HG02943 (cell line): ENCODE data around the gene GABRA5.
"Not testable (repeated sequence)": the region's sequence is repeated elsewhere in the genome, so short reads cannot be mapped to it uniquely, and the experiment has no call there.

ENCODE experiments used
- ATAC-seq: cut with Tn5 transposase; IDR thresholded peaks from one replicate; pipeline ENCODE4 v1.9.1; 2021; ENCODE audit warnings: mild to moderate bottlenecking, low read depth, moderate library complexity; ENCODE audit not compliant: unreplicated experiment

The GABRA5 gene

GRCh38 chr15:26866298-26867199 is at the start of gene GABRA5:
Gene GABRA5 (plus strand): TSS chr15:26867062. CDS start chr15:26869249, 2,187 bp downstream.
- ATAC-seq = no peak

- not testable (repeated sequence) for ATAC-seq
Measured at GRCh38 chr15:26831191-26831590, 35.7 kb upstream of the GABRA5 start.

GRCh38 chr15:26831951-26832350 is 34.9 kb upstream of the GABRA5 start:
- ATAC-seq = no peak

- ATAC-seq = no peak
Measured at GRCh38 chr15:26838742-26839460, 28.0 kb upstream of the GABRA5 start.

GRCh38 chr15:26841514-26841913 is 25.3 kb upstream of the GABRA5 start:
- ATAC-seq = no peak

GRCh38 chr15:26841941-26842340 is 24.9 kb upstream of the GABRA5 start:
- ATAC-seq = no peak

GRCh38 chr15:26842391-26842790 is 24.5 kb upstream of the GABRA5 start:
- no peak for ATAC-seq

- ATAC-seq = no peak
Measured at GRCh38 chr15:26844901-26845300, 22.0 kb upstream of the GABRA5 start.

GRCh38 chr15:26848498-26848897 is 18.4 kb upstream of the GABRA5 start:
- ATAC-seq = no peak

- no peak for ATAC-seq
Measured at GRCh38 chr15:26850161-26850560, 16.7 kb upstream of the GABRA5 start.

- no peak for ATAC-seq
Measured at GRCh38 chr15:26852980-26853379, 13.9 kb upstream of the GABRA5 start.

- ATAC-seq = no peak
Measured at GRCh38 chr15:26854435-26854834, 12.4 kb upstream of the GABRA5 start.

GRCh38 chr15:26864664-26865191 is 2.1 kb upstream of the GABRA5 start:
- no peak for ATAC-seq

- ATAC-seq = no peak
Measured at GRCh38 chr15:26867200-26868007, 542 bp downstream of the GABRA5 start.

GRCh38 chr15:26868029-26868685 is 1.3 kb downstream of the GABRA5 start:
- no peak for ATAC-seq

- ATAC-seq = no peak
Measured at GRCh38 chr15:26869628-26870027, 2.8 kb downstream of the GABRA5 start.

- no peak for ATAC-seq
Measured at GRCh38 chr15:26870346-26870745, 3.5 kb downstream of the GABRA5 start.

- no peak for ATAC-seq
Measured at GRCh38 chr15:26872206-26872605, 5.3 kb downstream of the GABRA5 start.

GRCh38 chr15:26873846-26874245 is 7.0 kb downstream of the GABRA5 start:
- no peak for ATAC-seq
